Adrenal gland (tissue), 12 donors: ENCODE measurements around the gene NBPF9. TPM values are rescaled to one million over a fixed set of nuclear protein-coding genes. Genes with fewer than 3 reads are reported as not detected.
"Not testable (repeated sequence)": the region's sequence is repeated elsewhere in the genome, so short reads cannot be mapped to it uniquely, and the experiment has no call there.

Source experiments
- DNase-seq, 7 donors: peaks; one replicate each; pipeline ENCODE4 v3.0.0-alpha.2; 2019 to 2020
- H3K27ac ChIP-seq, 5 donors: fragments of 200-600 bp; sonication (generic) in 4 of 5; 1 replicate in 3 of 5; 2 replicates in 2 of 5; pipeline versions ENCODE4 v1.5.1 to v1.8.0; 2016 to 2020; ENCODE audit warnings: mild to moderate bottlenecking in 1 of 5
- H3K27me3 ChIP-seq: fragments of 200-600 bp; 2 replicates; pipeline ENCODE4 v1.8.0; 2021
- H3K36me3 ChIP-seq, 2 donors: fragments of 200-600 bp; replicated peaks in 1 of 2; 1 replicate in 1 of 2; 2 replicates in 1 of 2; pipeline versions ENCODE4 v1.5.1 to v1.8.0; 2018 to 2022
- H3K4me1 ChIP-seq, 2 donors: fragments of 200-600 bp; replicated peaks in 1 of 2; 1 replicate in 1 of 2; 2 replicates in 1 of 2; pipeline versions ENCODE4 v1.5.1 to v1.8.0; 2018 to 2021
- H3K4me3 ChIP-seq, 4 donors: fragments of 200-600 bp; sonication (generic) in 3 of 4; one replicate each; pipeline ENCODE4 v1.5.1; 2016 to 2018
- H3K9me3 ChIP-seq, 3 donors: fragments of 200-600 bp; sonication (generic) in 1 of 3; replicated peaks in 1 of 3; 1 replicate in 2 of 3; 2 replicates in 1 of 3; pipeline versions ENCODE4 v1.5.1 to v1.8.0; 2016 to 2021
- WGBS, 4 donors: extraction: QIAGEN DNeasy Blood & Tissue Kit in 2 of 4; methylation state at CpG; one replicate each; pipeline versions ENCODE4 v1.1.5 to v1.1.7; 2013 to 2017; 5-methylcytosine and 5-hydroxymethylcytosine counted together
- intact Hi-C, 2 donors: fragments of 100-400 bp; cut with DNase I; formaldehyde crosslinking; loops; one replicate each; pipeline versions ENCODE4 v1.14.1 to v1.15.0; 2022 to 2023
- polyA plus RNA-seq, 3 donors: library from polyadenylated mRNA; stranded (reverse); fragments of 200-250 nt in 2 of 3; fragments of 350-450 nt in 1 of 3; fragmentation: Illumina TruSeq in 1 of 3; extraction: RNeasy Lipid Tissue Mini Kit (QIAGEN cat#74804) in 1 of 3; gene quantifications; one replicate each; pipeline ENCODE4 v1.2.3, GENCODE V29; 2013 to 2014
- total RNA-seq, 9 donors: library from RNA; depleted of rRNA in 4 of 9; stranded (reverse); fragments of >200 nt in 4 of 9; fragments of 120-200 nt in 1 of 9; fragmentation: NEBNext Ultra II Directional in 1 of 9; extraction: Animal tissue kit (Norgen Biotek cat#: 25700) in 1 of 9; gene quantifications; one replicate each; pipeline versions ENCODE4 v1.1.0 to v1.2.4, GENCODE V29; 2013 to 2023
- TF ChIP-seq, protein P1 (sequence below), 6 experiments: fragments of 450-650 bp in 4 of 6; fragments of 200-600 bp in 2 of 6; sonication (generic) in 1 of 6; IDR thresholded peaks; 1 replicate in 5 of 6; 2 replicates in 1 of 6; pipeline versions ENCODE4 v1.5.1 to v1.8.0; 2016 to 2021; ENCODE audit warnings: antibody characterized with exemption in 6 of 6, mild to moderate bottlenecking in 2 of 6, moderate library complexity in 1 of 6
- donor health status: healthy with polysubstance abuse.
- donor health status: Bipolar disorder and iron deficiency.
- donor health status: DM: yes; HTN: yes; CAD: no.
- donor health status: DM: no; HTN: no; CAD: no.
- donor health status: DM: no; HTN: no; CAD: no.
- donor health status: DM: yes; HTN: yes; CAD: no.

NBPF9 gene
- total and polyA plus RNA-seq, 12 donors, result 6.6 to 17.4 (median 11.5) TPM

- TF ChIP-seq, protein P1, sequence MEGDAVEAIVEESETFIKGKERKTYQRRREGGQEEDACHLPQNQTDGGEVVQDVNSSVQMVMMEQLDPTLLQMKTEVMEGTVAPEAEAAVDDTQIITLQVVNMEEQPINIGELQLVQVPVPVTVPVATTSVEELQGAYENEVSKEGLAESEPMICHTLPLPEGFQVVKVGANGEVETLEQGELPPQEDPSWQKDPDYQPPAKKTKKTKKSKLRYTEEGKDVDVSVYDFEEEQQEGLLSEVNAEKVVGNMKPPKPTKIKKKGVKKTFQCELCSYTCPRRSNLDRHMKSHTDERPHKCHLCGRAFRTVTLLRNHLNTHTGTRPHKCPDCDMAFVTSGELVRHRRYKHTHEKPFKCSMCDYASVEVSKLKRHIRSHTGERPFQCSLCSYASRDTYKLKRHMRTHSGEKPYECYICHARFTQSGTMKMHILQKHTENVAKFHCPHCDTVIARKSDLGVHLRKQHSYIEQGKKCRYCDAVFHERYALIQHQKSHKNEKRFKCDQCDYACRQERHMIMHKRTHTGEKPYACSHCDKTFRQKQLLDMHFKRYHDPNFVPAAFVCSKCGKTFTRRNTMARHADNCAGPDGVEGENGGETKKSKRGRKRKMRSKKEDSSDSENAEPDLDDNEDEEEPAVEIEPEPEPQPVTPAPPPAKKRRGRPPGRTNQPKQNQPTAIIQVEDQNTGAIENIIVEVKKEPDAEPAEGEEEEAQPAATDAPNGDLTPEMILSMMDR (IDR thresholded peaks at IDR 0.05), result peak in 1 of 6 experiments; percentile 7
- intact Hi-C loops, H3K27ac ChIP-seq, H3K27me3 ChIP-seq, DNase-seq, H3K4me3 ChIP-seq, H3K36me3 ChIP-seq, H3K4me1 ChIP-seq, H3K9me3 ChIP-seq: not testable (repeated sequence)
- WGBS, 4 donors, result 7 to 21% (median 12%) methylated on average over 5 to 10 of the region's 15 CpGs
Measured at GRCh38 chr1:149123948-149124926, 20.9 kb upstream of the NBPF9 start.

DNA sequence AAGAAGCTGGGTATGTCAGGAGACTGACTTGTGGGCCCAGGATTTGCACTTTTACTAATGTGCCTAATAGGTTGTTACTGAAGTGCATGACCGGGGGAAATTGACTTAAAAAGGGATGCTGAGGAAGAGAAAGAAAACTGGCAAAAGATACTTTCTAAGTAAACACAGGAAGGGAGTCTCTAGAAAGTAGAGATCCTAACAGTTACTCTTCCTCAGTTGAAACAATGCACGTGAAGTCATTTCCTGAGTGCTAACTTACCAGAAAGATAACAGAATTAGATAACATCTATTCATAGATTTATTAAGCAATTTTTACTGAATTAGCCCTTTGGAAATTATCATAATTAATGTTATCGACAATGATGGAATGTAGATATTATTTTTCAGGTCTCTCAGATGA lies 9.5 kb upstream of the NBPF9 start:
- H3K4me3 ChIP-seq, DNase-seq, H3K4me1 ChIP-seq, H3K9me3 ChIP-seq, H3K27ac ChIP-seq, intact Hi-C loops, H3K27me3 ChIP-seq, H3K36me3 ChIP-seq: not testable (repeated sequence)
- 71 to 88% (median 82%) methylated on average over 1 of the region's 3 CpGs for WGBS, 4 donors

DNA sequence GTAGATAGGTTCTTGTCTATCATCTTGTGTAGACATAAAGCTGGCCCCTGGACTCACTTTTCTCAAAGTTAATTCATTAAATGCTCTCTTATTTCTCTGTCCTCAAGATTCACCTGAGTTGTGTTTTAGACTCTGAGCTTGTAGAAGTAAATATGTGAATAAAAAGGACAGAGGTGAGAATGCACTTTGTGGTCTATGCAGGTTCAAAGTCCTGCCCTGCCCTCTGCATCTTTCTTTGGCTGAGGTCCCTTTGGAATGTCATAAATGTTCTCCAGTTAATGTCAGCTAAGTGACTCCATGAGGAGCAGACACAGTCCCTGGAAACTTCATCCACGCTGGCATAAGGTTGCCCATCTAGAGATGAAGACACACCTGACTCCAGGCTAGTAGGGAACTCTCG lies 7.0 kb upstream of the NBPF9 start:
- 40 to 100% (median 88%) methylated on average over 1 of the region's 2 CpGs; no CpG with 5 or more reads in 1 of the 4 donors for WGBS, 4 donors
- intact Hi-C loops, result not testable (repeated sequence)

DNA sequence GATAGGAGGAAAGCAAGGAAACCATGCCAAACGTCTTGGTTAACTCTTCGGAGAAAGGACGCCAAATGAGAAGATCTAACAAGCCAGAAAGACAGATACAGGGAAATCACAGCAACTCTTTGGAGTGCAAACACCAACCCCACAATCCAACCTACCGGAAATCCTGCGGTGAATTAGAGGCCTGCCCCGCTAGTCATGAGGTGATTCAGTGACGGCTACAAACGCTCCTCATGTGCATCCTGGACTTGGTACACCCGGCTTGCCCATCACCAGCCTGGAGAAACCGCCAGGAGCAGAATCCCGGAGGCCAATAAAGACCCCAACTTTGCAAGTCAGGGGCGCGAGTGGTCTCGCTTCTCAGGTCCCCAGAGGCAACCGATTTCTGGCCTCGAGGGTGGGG lies 777 bp downstream of the NBPF9 start:
- not testable (repeated sequence) for H3K27ac ChIP-seq
- WGBS, 4 donors, result 0 to 1% methylated on average over 7 to 8 of the region's 16 CpGs; no CpG with 5 or more reads in 2 of the 4 donors

More for the DNA sequence above, 7.0 kb upstream of the NBPF9 start:
- not testable (repeated sequence) for H3K9me3 ChIP-seq, H3K27ac ChIP-seq, H3K4me3 ChIP-seq, H3K36me3 ChIP-seq, DNase-seq, H3K27me3 ChIP-seq, H3K4me1 ChIP-seq

GRCh38 chr1:149098276-149098675 lies 5.1 kb downstream of the NBPF9 start:
- H3K9me3 ChIP-seq, H3K4me3 ChIP-seq, H3K27ac ChIP-seq, H3K36me3 ChIP-seq, DNase-seq, H3K27me3 ChIP-seq, intact Hi-C loops, H3K4me1 ChIP-seq: not testable (repeated sequence)
- WGBS, 4 donors, result 90 to 93% methylated on average over 6 of the region's 8 CpGs; no CpG with 5 or more reads in 2 of the 4 donors

More for the DNA sequence above, 777 bp downstream of the NBPF9 start:
- H3K27me3 ChIP-seq, intact Hi-C loops, H3K9me3 ChIP-seq, H3K4me3 ChIP-seq, H3K36me3 ChIP-seq, H3K4me1 ChIP-seq: not testable (repeated sequence)
- peak in 6 of 7 donors; percentile 25 to 62 (median 35) for DNase-seq

- intact Hi-C loops, H3K4me3 ChIP-seq, H3K27me3 ChIP-seq, H3K9me3 ChIP-seq, H3K27ac ChIP-seq, H3K36me3 ChIP-seq, DNase-seq, H3K4me1 ChIP-seq: not testable (repeated sequence)
- 60 to 74% (median 69%) methylated on average over 3 to 6 of the region's 6 CpGs for WGBS, 4 donors
Measured at GRCh38 chr1:149093155-149093554, 10.2 kb downstream of the NBPF9 start.

- H3K36me3 ChIP-seq, H3K4me1 ChIP-seq, H3K4me3 ChIP-seq, H3K27ac ChIP-seq, H3K9me3 ChIP-seq, DNase-seq, intact Hi-C loops, H3K27me3 ChIP-seq: not testable (repeated sequence)
- 58 to 77% (median 67%) methylated on average over 4 to 5 of the region's 9 CpGs for WGBS, 4 donors
Measured at GRCh38 chr1:149075505-149076127, 27.7 kb downstream of the NBPF9 start.

- H3K9me3 ChIP-seq, H3K4me1 ChIP-seq, H3K27ac ChIP-seq, H3K27me3 ChIP-seq, DNase-seq, H3K4me3 ChIP-seq, H3K36me3 ChIP-seq, intact Hi-C loops: not testable (repeated sequence)
- WGBS, 4 donors, result 80 to 86% (median 83%) methylated on average over 3 of the region's 3 CpGs
Measured at GRCh38 chr1:149064611-149065010, 38.7 kb downstream of the NBPF9 start.

DNA sequence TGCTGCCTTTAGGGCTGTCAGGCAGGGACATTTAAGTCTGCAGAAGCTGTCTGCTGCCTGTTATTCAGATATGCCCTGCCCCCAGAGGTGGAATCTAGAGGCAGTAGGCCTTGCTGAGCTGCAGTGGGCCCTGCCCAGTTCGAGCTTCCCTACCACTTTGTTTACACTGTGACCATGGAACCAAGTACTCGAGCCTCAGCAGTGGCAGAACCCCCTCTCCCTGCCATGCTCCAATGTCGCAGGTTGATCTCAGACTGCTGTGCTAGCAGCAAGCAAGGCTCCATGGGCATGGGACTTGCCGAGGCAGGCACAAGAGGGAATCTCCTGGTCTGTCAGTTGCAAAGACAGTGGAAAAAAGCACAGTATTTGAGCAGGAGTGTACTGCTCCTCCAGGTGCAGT lies 60.3 kb downstream of the NBPF9 start:
- DNase-seq, intact Hi-C loops, H3K27me3 ChIP-seq, H3K4me1 ChIP-seq, H3K9me3 ChIP-seq, H3K27ac ChIP-seq, H3K36me3 ChIP-seq, H3K4me3 ChIP-seq: not testable (repeated sequence)
- WGBS, 4 donors, result 60 to 100% methylated on average over 2 to 4 of the region's 4 CpGs; no CpG with 5 or more reads in 2 of the 4 donors

DNA sequence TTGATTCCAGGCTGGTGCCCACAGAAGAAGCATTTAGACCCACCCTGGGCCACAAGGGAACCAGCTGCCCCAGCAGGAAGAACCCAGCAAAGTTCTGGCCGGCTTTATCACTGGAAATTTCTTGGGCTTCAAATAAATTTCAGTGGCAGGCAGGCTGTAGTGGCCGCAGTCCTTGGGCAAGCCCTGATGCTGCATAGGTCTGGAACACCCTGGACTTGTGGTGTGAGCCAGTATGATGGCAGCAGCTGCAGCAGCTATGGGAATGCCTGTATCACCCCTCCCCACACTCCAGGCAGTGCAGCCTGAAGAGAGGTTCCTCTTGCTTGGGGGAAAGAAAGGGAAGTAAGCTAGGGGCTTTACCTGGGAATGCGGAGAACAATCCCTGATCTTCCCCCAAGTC lies 69.4 kb downstream of the NBPF9 start:
- H3K4me1 ChIP-seq, DNase-seq, H3K36me3 ChIP-seq, intact Hi-C loops, H3K27ac ChIP-seq, H3K27me3 ChIP-seq, H3K4me3 ChIP-seq, H3K9me3 ChIP-seq: not testable (repeated sequence)
- 88 to 100% methylated on average over 1 to 2 of the region's 3 CpGs; no CpG with 5 or more reads in 2 of the 4 donors for WGBS, 4 donors
